Activated CD8-positive, alpha-beta memory T cell treated with anti-CD3 and anti-CD28 coated beads for 24 hours (primary cell): ENCODE data around the gene SAP30BP.

Source experiments
- DNase-seq: peaks from one replicate; pipeline ENCODE4 v3.0.0-alpha.2; 2020

The SAP30BP gene

DNA sequence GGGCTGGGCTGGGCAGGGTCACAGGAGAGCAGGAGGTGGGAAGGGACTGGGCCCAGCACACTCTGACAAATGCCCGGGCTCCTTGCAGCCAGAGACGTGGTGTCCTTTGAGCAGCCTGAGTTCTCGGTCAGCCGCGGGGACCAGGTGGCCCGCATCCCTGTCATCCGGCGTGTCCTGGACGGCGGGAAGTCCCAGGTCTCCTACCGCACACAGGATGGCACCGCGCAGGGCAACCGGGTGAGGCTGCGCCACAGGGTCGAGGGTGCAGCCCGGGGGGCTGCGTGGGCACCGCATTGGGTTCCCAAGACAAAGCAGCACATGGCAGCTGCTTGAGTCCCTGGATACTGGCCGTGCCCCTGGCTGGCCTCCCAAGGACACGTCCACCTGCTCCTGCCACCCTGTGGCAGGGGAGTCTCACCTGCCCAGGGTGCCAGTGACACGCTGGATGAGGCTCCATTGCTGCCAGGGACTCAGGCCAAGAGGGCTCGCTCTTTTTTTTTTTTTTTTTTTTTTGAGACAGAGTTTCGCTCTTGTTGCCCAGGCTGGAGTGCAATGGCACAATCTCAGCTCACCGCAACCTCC lies 76.6 kb downstream of the SAP30BP start:
- no peak for DNase-seq

DNA sequence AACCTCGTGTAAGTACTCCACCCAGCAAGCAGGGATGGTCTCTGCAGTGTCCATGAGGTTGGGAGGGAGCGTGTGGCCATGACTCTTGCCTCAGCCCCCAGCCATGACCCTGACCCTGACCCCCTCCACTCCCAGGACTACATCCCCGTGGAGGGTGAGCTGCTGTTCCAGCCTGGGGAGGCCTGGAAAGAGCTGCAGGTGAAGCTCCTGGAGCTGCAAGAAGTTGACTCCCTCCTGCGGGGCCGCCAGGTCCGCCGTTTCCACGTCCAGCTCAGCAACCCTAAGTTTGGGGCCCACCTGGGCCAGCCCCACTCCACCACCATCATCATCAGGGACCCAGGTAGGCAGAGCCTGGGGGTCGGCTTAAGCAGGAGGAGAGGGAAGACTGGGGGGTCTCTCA lies 81.6 kb downstream of the SAP30BP start:
- DNase-seq = no peak

DNA sequence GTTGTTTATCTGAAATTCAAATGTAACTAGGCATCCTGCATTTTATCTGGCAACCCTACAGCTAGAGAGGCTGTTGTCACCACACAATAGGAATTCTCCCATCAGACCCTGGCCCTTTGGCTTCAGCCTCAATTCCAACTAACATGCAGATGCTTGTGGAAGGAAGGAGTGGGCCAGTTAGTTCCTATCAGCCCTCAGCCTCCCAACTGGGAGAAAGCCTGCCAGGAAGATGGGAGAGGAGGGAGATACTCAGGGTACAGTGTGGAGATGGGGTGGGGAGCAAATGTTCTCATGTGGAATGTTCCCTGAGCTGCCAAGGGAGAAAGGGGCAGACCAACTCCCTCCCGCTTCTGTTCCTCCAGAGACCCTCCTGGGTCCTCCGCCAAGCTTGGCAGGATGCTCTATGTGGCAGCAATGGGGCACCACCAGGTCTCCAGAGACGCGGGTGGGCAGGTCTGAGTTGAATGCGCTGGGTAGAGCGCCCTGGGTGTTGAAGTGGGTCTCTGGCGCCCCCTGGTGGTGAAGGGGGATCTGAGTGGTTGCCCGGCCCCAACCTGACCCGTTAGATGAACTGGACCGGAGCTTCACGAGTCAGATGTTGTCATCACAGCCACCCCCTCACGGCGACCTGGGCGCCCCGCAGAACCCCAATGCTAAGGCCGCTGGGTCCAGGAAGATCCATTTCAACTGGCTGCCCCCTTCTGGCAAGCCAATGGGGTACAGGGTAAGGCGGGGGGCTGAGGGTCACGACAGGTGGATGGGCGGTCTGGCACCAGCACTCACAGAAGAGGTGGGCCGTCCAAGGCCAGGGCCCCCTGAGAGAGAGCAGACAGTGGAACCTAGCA lies 82.6 kb downstream of the SAP30BP start:
- peak; percentile 98 for DNase-seq

DNA sequence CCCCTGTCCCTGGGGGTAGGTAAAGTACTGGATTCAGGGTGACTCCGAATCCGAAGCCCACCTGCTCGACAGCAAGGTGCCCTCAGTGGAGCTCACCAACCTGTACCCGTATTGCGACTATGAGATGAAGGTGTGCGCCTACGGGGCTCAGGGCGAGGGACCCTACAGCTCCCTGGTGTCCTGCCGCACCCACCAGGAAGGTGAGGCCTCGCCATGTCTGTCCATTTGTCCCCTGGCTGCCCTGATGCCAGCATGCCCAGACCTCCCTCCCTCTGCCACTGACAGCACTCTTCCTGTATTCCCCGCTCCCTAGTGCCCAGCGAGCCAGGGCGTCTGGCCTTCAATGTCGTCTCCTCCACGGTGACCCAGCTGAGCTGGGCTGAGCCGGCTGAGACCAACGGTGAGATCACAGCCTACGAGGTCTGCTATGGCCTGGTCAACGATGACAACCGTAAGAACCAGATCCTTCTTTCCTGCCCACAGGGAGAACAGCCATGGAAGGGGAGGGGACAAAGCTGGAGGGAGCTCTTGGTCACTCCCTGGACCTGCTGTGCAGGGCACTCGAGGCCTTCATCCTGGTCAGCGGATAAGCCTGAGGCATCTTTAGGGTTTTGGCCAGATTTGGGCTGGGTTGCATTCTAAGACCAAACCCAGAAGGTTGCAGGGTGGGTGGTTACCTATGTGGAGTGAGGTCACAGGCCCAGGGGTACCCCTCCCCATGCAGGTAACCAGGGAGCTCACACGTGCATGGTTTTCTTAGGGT lies 83.7 kb downstream of the SAP30BP start:
- DNase-seq = no peak

DNA sequence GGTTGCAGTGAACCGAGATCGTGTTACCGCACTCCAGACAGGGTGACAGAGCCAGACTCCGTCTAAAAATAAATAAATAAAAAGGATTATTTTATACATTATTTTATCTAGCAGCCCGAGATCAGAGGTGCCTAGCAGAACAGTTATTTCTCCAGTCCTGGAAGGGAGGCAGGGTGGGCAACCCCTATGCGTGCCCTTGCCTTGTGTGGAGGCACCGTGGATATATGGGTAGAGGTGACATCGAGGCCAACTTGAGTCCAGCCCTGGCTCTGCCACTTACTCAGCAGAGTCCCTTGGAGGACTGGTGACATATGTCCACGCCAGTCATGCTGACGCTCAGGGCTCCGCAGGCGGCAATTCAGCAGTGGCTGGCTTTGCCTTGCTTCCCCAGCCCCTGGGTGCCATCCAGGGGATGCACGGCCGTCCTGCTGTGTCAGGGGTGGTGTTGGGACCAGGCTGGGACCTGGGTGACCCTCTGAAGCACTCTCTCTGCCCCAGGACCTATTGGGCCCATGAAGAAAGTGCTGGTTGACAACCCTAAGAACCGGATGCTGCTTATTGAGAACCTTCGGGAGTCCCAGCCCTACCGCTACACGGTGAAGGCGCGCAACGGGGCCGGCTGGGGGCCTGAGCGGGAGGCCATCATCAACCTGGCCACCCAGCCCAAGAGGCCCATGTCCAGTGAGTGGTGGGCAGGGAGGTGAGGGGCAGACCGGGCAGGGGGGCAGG lies 84.7 kb downstream of the SAP30BP start:
- no peak for DNase-seq

DNA sequence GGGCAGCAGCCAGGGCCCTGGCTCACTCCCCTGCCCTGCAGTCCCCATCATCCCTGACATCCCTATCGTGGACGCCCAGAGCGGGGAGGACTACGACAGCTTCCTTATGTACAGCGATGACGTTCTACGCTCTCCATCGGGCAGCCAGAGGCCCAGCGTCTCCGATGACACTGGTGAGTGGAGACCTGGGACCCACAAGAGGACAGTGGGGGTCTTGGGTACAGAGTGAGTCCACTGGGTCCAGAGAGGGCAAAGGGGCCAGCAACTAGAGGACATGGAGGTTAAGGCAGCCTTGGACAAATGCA lies 85.2 kb downstream of the SAP30BP start:
- no peak for DNase-seq

DNA sequence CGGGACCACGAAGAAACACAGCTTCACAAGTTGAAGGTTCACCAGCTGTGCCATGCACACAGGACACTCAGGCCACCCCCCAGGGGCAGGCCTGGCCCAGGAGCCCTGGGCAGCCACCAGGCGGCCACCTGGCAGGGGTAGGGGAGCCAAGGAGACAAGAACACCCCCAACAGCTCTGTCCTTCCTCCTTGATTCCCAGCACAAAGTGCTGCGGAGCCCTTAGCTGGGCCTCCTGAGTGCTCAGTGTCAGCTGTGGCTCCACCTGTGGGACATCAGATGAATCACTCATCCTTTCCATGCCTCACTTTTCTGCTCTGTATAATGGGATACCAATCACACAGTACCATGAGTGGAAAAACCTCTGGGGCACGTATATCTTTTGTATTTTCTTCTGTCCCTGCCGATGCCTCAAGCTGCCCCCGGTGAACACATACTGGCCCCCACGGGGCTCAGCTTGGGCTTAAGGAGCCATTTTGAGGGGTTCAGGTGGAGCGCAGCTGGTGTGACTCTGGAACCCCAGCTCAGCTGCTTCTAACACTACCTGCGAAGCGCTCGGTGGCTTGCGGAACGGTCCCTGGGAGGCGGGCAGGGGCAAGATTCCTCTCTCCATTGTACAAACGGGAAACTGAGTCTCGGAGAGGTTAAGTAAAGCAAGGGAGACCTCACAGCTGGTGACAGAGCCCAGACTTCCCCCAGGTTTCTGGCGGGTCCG lies 85.8 kb downstream of the SAP30BP start:
- DNase-seq = peak; percentile 61

DNA sequence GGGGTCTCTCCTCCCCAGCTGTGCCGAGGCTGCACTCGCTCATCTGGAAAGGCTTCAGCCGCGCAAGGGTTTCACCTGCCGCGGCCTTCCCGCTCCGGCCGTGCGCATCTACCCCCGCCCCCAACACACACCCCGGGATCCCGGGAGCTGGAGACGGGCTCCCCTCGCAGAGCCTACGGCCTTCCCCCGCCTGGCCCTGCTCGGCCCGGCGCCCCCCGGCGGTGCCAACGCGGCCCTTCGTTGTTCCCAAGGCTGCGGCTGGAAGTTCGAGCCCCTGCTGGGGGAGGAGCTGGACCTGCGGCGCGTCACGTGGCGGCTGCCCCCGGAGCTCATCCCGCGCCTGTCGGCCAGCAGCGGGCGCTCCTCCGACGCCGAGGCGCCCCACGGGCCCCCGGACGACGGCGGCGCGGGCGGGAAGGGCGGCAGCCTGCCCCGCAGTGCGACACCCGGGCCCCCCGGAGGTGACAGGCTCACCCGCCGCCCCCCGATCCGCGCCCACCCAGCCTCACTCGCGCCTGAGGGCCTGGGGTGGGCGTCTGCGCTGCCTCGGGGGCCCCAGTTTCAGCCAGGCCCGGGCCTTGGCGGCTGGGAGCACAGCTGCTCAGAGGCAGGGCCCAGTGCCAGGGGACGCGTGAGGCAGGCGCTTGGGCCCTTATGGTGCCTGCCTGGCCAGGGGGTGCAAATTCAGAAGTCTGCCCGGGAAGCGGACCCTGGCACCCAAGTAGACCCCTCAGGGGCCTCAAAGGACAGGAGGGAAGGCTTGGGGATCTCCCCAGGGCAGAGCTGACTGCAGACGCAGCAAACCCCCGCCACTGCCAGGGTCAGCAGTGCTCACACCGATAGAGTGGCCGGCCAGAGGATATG lies 86.6 kb downstream of the SAP30BP start:
- DNase-seq = peak; percentile 90

DNA sequence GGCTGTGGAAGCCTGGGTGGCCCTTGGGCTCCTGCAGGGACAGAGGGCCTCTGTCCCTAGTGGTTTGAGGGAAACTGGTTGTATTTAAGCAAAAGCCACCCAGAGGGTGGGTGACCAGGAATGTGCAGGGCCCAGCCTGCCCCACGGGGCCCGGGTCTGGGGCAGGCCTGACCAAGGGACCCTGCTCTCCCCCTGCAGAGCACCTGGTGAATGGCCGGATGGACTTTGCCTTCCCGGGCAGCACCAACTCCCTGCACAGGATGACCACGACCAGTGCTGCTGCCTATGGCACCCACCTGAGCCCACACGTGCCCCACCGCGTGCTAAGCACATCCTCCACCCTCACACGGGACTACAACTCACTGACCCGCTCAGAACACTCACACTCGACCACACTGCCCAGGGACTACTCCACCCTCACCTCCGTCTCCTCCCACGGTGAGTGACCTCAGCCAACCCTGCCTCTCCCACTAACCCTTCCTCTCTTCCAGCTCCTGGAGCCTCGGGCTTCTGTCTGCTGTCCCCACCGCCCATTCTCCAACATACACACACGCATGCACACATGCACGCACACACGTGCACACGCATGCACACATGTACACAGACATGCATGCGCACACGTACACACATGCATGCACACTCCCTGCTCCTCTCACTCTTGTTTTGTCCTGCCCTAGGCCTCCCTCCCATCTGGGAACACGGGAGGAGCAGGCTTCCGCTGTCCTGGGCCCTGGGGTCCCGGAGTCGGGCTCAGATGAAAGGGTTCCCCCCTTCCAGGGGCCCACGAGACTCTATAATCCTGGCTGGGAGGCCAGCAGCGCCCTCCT lies 87.5 kb downstream of the SAP30BP start:
- DNase-seq = no peak

DNA sequence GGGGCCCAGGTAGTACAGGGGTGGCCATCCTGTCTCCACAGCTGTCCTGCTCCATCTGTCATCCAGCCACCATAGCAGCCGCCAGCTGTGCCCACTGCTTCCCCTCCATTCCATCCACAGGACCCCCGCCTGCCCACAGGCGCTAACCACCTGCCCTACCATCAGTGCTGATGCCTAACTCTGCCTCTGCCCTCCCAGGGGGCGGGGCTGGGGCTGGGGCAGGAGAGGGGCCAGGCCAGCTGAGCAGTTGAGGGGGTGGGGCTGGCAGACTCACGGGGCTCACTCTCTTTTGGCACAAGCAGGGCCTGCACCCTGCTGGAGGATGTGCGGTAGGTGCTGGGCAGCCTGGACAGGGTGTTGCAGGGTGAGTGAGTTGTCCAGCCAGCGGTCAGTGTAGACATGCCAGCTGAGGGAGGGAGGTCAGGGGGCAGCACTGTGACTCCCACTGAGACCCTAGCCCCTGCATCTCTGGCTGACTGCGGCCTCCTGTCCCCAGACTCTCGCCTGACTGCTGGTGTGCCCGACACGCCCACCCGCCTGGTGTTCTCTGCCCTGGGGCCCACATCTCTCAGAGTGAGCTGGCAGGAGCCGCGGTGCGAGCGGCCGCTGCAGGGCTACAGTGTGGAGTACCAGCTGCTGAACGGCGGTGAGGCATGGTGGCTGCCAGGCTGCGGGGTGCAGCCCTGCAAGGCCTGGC lies 88.2 kb downstream of the SAP30BP start:
- DNase-seq = no peak

DNA sequence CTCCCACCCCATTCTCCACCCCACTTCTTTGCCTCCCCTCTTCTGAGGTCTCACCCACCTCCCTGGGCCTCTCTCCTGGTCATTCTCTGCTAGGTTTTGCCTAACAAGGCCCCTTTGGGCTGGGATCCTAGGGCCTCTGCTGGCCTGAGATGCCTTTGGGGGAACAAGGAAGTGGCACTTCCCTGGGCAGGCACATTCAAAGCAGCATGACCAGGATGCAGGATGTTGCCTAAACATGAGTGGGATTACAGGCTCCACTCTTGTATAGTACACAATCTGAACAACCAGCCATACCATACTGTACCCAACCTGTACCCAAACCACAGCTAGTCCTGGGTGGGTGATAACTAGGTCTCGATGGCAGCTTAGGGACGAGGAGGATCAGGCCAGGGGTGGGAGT lies 88.9 kb downstream of the SAP30BP start:
- no peak for DNase-seq

DNA sequence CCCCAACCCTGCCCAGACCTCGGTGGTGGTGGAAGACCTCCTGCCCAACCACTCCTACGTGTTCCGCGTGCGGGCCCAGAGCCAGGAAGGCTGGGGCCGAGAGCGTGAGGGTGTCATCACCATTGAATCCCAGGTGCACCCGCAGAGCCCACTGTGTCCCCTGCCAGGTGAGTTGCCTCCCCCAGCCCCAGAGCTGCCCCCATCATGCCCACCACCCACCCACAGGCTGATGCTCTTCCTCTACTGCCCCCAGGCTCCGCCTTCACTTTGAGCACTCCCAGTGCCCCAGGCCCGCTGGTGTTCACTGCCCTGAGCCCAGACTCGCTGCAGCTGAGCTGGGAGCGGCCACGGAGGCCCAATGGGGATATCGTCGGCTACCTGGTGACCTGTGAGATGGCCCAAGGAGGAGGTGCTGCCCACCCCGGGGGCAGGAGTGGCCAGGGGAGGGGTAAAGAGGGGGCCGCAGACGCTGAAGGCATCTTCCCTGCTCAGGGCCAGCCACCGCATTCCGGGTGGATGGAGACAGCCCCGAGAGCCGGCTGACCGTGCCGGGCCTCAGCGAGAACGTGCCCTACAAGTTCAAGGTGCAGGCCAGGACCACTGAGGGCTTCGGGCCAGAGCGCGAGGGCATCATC lies 89.4 kb downstream of the SAP30BP start:
- DNase-seq = no peak

DNA sequence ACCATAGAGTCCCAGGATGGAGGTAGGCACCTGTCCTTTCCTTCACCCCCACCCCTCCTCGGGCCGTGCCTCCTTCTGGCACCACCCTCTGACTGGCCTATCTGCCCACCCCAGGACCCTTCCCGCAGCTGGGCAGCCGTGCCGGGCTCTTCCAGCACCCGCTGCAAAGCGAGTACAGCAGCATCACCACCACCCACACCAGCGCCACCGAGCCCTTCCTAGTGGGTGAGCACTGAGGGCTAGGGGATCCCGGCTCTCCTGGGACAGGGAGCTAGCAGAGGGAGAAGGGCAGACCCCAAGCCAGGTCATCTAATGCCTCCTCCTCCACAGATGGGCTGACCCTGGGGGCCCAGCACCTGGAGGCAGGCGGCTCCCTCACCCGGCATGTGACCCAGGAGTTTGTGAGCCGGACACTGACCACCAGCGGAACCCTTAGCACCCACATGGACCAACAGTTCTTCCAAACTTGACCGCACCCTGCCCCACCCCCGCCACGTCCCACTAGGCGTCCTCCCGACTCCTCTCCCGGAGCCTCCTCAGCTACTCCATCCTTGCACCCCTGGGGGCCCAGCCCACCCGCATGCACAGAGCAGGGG lies 90.0 kb downstream of the SAP30BP start:
- DNase-seq = no peak
